Measurements from ENCODE around the gene BRD8. TPM values are rescaled to one million over a fixed set of nuclear protein-coding genes. Genes with fewer than 3 reads are reported as not detected.

The BRD8 gene
- total and polyA plus RNA-seq, 2 donors (not counting 1 experiment from before 2014, with no cell fraction given): 22.9 to 98.9 TPM

- Mint-ChIP-seq H3K9me3 (ENCODE audit: insufficient read depth) (peaks cover 6% of the 10 kb centered on the region), H3K27me3 (peaks cover 40% of the 10 kb centered on the region), H3K4me1 (peaks cover 4% of the 10 kb centered on the region), H3K4me3 (no peak overlapping the region), H3K27ac (no peak overlapping the region)
- H4K20me1 ChIP-seq (ENCODE audit: control insufficient read depth, insufficient read depth, low read length, poor library complexity, severe bottlenecking): no peaks in the 10 kb centered on the region
- H3K4me3 ChIP-seq (ENCODE audit: control extremely low read depth in 1 of 5, extremely low read depth in 1 of 5, insufficient read depth in 1 of 5, low read depth in 2 of 5, low read length in 4 of 5): no peak overlapping the region
- intact Hi-C loops (cut with micrococcal nuclease): no loop called here
- no peaks in the 10 kb centered on the region for H3K79me2 ChIP-seq (ENCODE audit: control insufficient read depth, insufficient read depth, low read length)
- H3K27me3 ChIP-seq (replicated peaks in 1 of 4; ENCODE audit: control extremely low read depth in 1 of 4, control insufficient read depth in 3 of 4, insufficient read depth in 4 of 4, low read length in 3 of 4): peaks cover 0 to 9% (median 4%) of the 10 kb centered on the region in 4 experiments
- no peak overlapping the region for H3K9ac ChIP-seq (ENCODE audit: low read length)
- peaks cover 0 to 4% of the 10 kb centered on the region in 2 donors for H3K4me1 ChIP-seq (ENCODE audit: control insufficient read depth in 2 of 2, insufficient read depth in 2 of 2, low read length in 2 of 2)
- H3K27ac ChIP-seq (ENCODE audit: low read length in 2 of 2): no peak overlapping the region
- ChIA-PET CTCF (no interaction called here), POLR2A (no interaction called here)
- no peak overlapping the region for H3K4me2 ChIP-seq (replicated peaks; ENCODE audit: low read depth, low read length, poor library complexity, severe bottlenecking)
- no peaks in the 10 kb centered on the region for H3K36me3 ChIP-seq (replicated peaks in 1 of 2; ENCODE audit: control extremely low read depth in 1 of 2, control insufficient read depth in 1 of 2, extremely low read depth in 1 of 2, insufficient read depth in 2 of 2, low read length in 1 of 2)
- ATAC-seq (ENCODE audit: low read depth): peak; percentile 14
- no peak for DNase-seq
- H2AFZ ChIP-seq (ENCODE audit: insufficient read depth, low read depth, low read length, poor library complexity, severe bottlenecking): no peak overlapping the region
- TF ChIP-seq EZH2 (IDR thresholded peaks at IDR 0.05; ENCODE audit: borderline replicate concordance, insufficient read depth, low read depth, low read length, poor library complexity, severe bottlenecking) (no peak), CTCF (IDR thresholded peaks at IDR 0.05) (no peak)
- peaks cover 1 to 12% (median 6%) of the 10 kb centered on the region in 3 donors for H3K9me3 ChIP-seq (ENCODE audit: control extremely low read depth in 1 of 3, control insufficient read depth in 2 of 3, insufficient read depth in 1 of 3, low read length in 2 of 3)
Observed at GRCh38 chr5:138226910-138227309, 48.5 kb upstream of the BRD8 start.

GRCh38 chr5:138224712-138225111 lies 46.3 kb upstream of the BRD8 start:
- peaks cover 1 to 12% (median 6%) of the 10 kb centered on the region in 3 donors for H3K9me3 ChIP-seq (ENCODE audit: control extremely low read depth in 1 of 3, control insufficient read depth in 2 of 3, insufficient read depth in 1 of 3, low read length in 2 of 3)
- ChIA-PET CTCF (interaction anchor here (0.7 kb wide), 2 partner anchors 18 to 225 kb away, joined by 3 read pairs; no protein-coding TSS in a partner anchor), POLR2A (no interaction called here)
- Mint-ChIP-seq H3K27me3 (peaks cover 40% of the 10 kb centered on the region), H3K9me3 (ENCODE audit: insufficient read depth) (peaks cover 6% of the 10 kb centered on the region), H3K4me3 (no peak overlapping the region), H3K4me1 (peaks cover 4% of the 10 kb centered on the region), H3K27ac (no peak overlapping the region)
- H3K4me3 ChIP-seq (ENCODE audit: control extremely low read depth in 1 of 5, extremely low read depth in 1 of 5, insufficient read depth in 1 of 5, low read depth in 2 of 5, low read length in 4 of 5): no peak overlapping the region
- H3K27ac ChIP-seq (ENCODE audit: low read length in 2 of 2): no peak overlapping the region
- intact Hi-C loops (cut with micrococcal nuclease): no loop called here
- H3K27me3 ChIP-seq (replicated peaks in 1 of 4; ENCODE audit: control extremely low read depth in 1 of 4, control insufficient read depth in 3 of 4, insufficient read depth in 4 of 4, low read length in 3 of 4): peaks cover 0 to 12% (median 3%) of the 10 kb centered on the region in 4 experiments
- H3K36me3 ChIP-seq (replicated peaks in 1 of 2; ENCODE audit: control extremely low read depth in 1 of 2, control insufficient read depth in 1 of 2, extremely low read depth in 1 of 2, insufficient read depth in 2 of 2, low read length in 1 of 2): no peaks in the 10 kb centered on the region
- TF ChIP-seq CTCF (IDR thresholded peaks at IDR 0.05): no peak
- TF ChIP-seq EZH2 (IDR thresholded peaks at IDR 0.05; ENCODE audit: borderline replicate concordance, insufficient read depth, low read depth, low read length, poor library complexity, severe bottlenecking): no peak
- H3K4me2 ChIP-seq (replicated peaks; ENCODE audit: low read depth, low read length, poor library complexity, severe bottlenecking): no peak overlapping the region
- no peak for DNase-seq
- H2AFZ ChIP-seq (ENCODE audit: insufficient read depth, low read depth, low read length, poor library complexity, severe bottlenecking): no peak overlapping the region
- no peaks in the 10 kb centered on the region for H4K20me1 ChIP-seq (ENCODE audit: control insufficient read depth, insufficient read depth, low read length, poor library complexity, severe bottlenecking)
- no peaks in the 10 kb centered on the region for H3K79me2 ChIP-seq (ENCODE audit: control insufficient read depth, insufficient read depth, low read length)
- ATAC-seq (ENCODE audit: low read depth): no peak
- no peak overlapping the region for H3K9ac ChIP-seq (ENCODE audit: low read length)
- peaks cover 0 to 4% of the 10 kb centered on the region in 2 donors for H3K4me1 ChIP-seq (ENCODE audit: control insufficient read depth in 2 of 2, insufficient read depth in 2 of 2, low read length in 2 of 2)
- whole genome bisulfite sequencing (ENCODE audit: insufficient coverage): 100% methylated on average over 2 of the region's 6 CpGs

All from B cell (primary cell).